Liver (tissue), 3 donors: ENCODE results near the gene FREM1.

Experiments used
- HNF4G ChIP-seq: IDR thresholded peaks from 2 replicates; pipeline ENCODE4 v1.6.1; 2016; ENCODE audit warnings: antibody characterized with exemption
- RAD21 ChIP-seq, 2 donors: IDR thresholded peaks; 2 replicates each; pipeline ENCODE4 v1.6.1; 2016; ENCODE audit warnings: antibody characterized with exemption in 2 of 2, mild to moderate bottlenecking in 2 of 2
- SP1 ChIP-seq: IDR thresholded peaks from 2 replicates; pipeline ENCODE4 v1.6.1; 2018; ENCODE audit warnings: antibody characterized with exemption, mild to moderate bottlenecking
- TF ChIP-seq, protein P1 (sequence below): fragments of 150-350 bp; IDR thresholded peaks from 2 replicates; pipeline ENCODE4 v1.5.1; 2017; ENCODE audit warnings: improper control_type of control experiment, low read depth, low read length; ENCODE audit not compliant: missing input control
- TF ChIP-seq, protein P2 (sequence below): IDR thresholded peaks from 2 replicates; pipeline ENCODE4 v1.6.1; 2016; ENCODE audit warnings: antibody characterized with exemption
- donor health status: healthy.
- donor health status: healthy.

DNA sequence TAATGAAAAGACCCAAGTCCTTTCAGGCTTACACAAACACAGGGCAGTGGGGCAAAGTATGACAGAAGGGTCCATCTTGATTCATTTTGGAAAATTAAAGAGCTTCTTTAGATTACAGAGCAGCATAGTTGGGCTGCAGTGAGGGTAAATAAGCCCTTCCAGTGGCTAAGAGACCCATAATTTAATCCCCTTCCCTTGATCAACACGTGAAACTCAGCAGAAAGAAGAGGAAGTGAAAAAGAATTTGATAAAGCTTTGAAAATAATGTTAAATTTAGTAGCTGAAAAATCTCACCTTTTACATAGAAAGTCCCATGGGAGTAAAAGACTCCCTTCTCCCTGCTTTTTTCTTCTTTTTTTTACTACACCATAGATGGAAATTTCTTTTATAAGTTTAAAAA lies 87.6 kb downstream of the FREM1 start:
- TF ChIP-seq SP1 (no peak), RAD21 (IDR thresholded peaks at IDR 0.05) (no peak), HNF4G (no peak)
- TF ChIP-seq, protein P1, sequence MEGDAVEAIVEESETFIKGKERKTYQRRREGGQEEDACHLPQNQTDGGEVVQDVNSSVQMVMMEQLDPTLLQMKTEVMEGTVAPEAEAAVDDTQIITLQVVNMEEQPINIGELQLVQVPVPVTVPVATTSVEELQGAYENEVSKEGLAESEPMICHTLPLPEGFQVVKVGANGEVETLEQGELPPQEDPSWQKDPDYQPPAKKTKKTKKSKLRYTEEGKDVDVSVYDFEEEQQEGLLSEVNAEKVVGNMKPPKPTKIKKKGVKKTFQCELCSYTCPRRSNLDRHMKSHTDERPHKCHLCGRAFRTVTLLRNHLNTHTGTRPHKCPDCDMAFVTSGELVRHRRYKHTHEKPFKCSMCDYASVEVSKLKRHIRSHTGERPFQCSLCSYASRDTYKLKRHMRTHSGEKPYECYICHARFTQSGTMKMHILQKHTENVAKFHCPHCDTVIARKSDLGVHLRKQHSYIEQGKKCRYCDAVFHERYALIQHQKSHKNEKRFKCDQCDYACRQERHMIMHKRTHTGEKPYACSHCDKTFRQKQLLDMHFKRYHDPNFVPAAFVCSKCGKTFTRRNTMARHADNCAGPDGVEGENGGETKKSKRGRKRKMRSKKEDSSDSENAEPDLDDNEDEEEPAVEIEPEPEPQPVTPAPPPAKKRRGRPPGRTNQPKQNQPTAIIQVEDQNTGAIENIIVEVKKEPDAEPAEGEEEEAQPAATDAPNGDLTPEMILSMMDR: no peak
- TF ChIP-seq, protein P2, sequence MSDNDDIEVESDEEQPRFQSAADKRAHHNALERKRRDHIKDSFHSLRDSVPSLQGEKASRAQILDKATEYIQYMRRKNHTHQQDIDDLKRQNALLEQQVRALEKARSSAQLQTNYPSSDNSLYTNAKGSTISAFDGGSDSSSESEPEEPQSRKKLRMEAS: no peak
